ENCODE data around the gene ZNF428. TPM values are rescaled to one million over a fixed set of nuclear protein-coding genes. Genes with fewer than 3 reads are reported as not detected.

The ZNF428 gene
- total RNA-seq, 1 experiment from 2014 or later, result 39.6 TPM

DNA sequence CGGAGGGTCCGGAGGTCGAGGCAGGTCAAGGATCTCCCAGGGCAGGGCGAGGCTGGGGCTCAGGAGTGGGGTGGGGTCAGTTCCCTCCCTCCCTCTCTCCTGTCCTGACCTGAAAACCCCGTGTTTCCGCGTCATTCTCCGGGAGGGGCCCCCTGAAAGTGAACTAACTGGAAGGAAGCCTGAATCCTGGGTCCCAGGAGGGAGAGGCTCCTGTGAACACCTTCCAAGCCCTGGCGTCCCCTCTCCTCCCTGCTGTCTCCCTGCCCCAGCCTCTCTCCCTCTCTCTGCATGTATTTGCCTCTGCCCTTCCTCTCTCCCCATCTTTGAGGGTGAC lies 21.0 kb upstream of the ZNF428 start:
- RAD21 ChIA-PET (ENCODE audit: low non-redundant PET in 1 of 2, low total read pairs in 2 of 2, uncharacterized antibody in 2 of 2, unreplicated experiment in 2 of 2), result no interaction called here
- BruUV-seq (replicated peaks), result no TSS peak
- H3K9me3 ChIP-seq (ENCODE audit: control insufficient read depth in 1 of 2, insufficient read depth in 1 of 2, low read depth in 1 of 2, low read length in 2 of 2), result no peaks in the 10 kb centered on the region
- CTCF ChIA-PET, result no interaction called here
- ATAC-seq (no peak), DNase-seq (ENCODE audit: low read depth, low spot score) (no peak)
- H3K4me1 ChIP-seq (ENCODE audit: control insufficient read depth in 1 of 2, insufficient read depth in 2 of 2, low read length in 2 of 2), result peaks cover 14 to 30% of the 10 kb centered on the region in 2 experiments
- H2AFZ ChIP-seq (ENCODE audit: low read depth, low read length, poor library complexity, severe bottlenecking), result no peak overlapping the region
- peak overlapping the region; percentile 40; the same call in 1 of the 2 replicates for H3K27ac ChIP-seq (ENCODE audit: low read depth, low read length)
- intact Hi-C loops (cut with micrococcal nuclease), result no loop called here
- H3K9me2 ChIP-seq (ENCODE audit: insufficient read depth), result no peaks in the 10 kb centered on the region
- H3K79me2 ChIP-seq (ENCODE audit: insufficient read depth, low read length), result no peaks in the 10 kb centered on the region
- H3K4me3 ChIP-seq (replicated peaks in 1 of 2; ENCODE audit: low read depth in 1 of 2, low read length in 2 of 2), result peak overlapping the region; percentile 48 to 52
- peaks cover 7% of the 10 kb centered on the region; the same call in 1 of the 2 replicates for H3K27me3 ChIP-seq (ENCODE audit: insufficient read depth, low read length)
- POLR2A ChIA-PET, result no interaction called here
- no peaks in the 10 kb centered on the region for H4K20me1 ChIP-seq (ENCODE audit: insufficient read depth)
- peak overlapping the region; percentile 35; the same call in 1 of the 2 replicates for H3K9ac ChIP-seq (ENCODE audit: low read length)
- TF ChIP-seq, protein P1, sequence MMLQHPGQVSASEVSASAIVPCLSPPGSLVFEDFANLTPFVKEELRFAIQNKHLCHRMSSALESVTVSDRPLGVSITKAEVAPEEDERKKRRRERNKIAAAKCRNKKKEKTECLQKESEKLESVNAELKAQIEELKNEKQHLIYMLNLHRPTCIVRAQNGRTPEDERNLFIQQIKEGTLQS (IDR thresholded peaks at IDR 0.05), result no peak
- TF ChIP-seq FOSL1 (IDR thresholded peaks at IDR 0.05; ENCODE audit: low read depth) (no peak), CBX3 (IDR thresholded peaks at IDR 0.05; ENCODE audit: low read depth) (no peak)
- no peaks in the 10 kb centered on the region for H3K36me3 ChIP-seq (ENCODE audit: control insufficient read depth in 1 of 2, insufficient read depth in 2 of 2, low read length in 2 of 2)
- H3K4me2 ChIP-seq (ENCODE audit: low read length), result peak overlapping the region; percentile 83

DNA sequence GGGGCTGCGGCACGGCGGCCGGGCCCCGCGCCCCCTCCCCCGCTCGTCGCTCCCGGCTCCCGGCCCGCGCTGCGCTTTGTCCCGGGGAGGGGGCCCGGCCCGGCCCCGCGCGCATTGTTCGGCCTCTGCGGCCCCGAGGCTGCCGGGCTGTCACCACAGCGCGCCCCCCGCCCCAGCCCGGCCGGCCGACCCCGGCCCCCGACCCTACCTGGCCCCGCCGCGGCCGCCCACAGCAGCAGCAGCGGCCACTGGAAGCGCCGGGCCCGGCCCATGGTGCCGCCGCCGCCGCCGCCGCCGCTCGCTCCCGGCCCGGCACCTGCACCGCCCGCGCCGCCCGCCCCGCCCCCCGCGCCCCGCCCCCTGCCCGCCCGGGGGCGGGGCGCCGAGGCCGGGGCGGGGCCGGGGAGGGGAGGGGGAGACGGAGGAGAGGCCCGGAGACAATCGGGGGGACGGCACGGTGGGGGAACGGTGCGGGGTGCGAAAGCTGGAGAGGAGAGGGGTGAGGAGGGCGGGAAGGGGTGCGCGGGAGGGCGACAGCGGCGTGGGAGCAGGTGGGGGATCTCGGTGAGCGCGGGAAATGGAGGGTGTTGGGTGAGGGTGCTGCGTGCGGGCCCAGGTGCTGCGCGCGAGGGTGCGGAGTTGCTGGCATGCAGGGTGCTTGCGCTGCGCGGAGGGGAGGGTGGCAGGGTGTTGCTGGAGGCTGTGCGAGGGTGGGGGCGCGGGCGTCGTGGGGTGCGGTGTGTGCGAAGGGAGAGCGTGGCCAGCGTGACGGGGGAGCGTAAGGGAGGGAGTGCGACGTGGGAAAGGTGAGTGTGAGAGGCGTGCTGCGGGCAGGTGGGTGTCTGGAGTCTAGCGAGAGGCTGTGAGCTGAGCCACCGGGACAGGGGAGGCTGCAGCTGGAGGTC lies 20.3 kb upstream of the ZNF428 start, which contains the start of gene CADM4:
CADM4 (minus strand) TSS at position 332 of the 905 bp plus-strand sequence; CDS start at position 272, 60 bp downstream.
- ChIA-PET RAD21 (ENCODE audit: low non-redundant PET in 1 of 2, low total read pairs in 2 of 2, uncharacterized antibody in 2 of 2, unreplicated experiment in 2 of 2) (no interaction called here), CTCF (no interaction called here), POLR2A (no interaction called here)
- no peak within 1 kb of the TSS for H2AFZ ChIP-seq (ENCODE audit: low read depth, low read length, poor library complexity, severe bottlenecking)
- intact Hi-C loops (cut with micrococcal nuclease), result no loop called here
- H3K36me3 ChIP-seq (ENCODE audit: control insufficient read depth in 1 of 2, insufficient read depth in 2 of 2, low read length in 2 of 2), result no peaks in the 10 kb centered on the region
- TF ChIP-seq ZNF274 (IDR thresholded peaks at IDR 0.05; ENCODE audit: low read depth, low read length) (no peak), FOSL1 (IDR thresholded peaks at IDR 0.05; ENCODE audit: low read depth) (no peak), SP1 (IDR thresholded peaks at IDR 0.05; ENCODE audit: low read depth) (no peak), JUND (IDR thresholded peaks at IDR 0.05) (no peak), TCF7L2 (IDR thresholded peaks at IDR 0.05; ENCODE audit: borderline replicate concordance, extremely low read depth, insufficient read depth, insufficient read length) (no peak), RAD21 (IDR thresholded peaks at IDR 0.05; ENCODE audit: low read depth) (no peak), ZFX (IDR thresholded peaks at IDR 0.05) (0 out of 2 replicates have a peak, but pooled peaks have one; percentile 34), ELF1 (IDR thresholded peaks at IDR 0.05; ENCODE audit: borderline replicate concordance, low read depth) (no peak), CEBPB (IDR thresholded peaks at IDR 0.05; ENCODE audit: low read depth) (no peak)
- TF ChIP-seq, protein P2, sequence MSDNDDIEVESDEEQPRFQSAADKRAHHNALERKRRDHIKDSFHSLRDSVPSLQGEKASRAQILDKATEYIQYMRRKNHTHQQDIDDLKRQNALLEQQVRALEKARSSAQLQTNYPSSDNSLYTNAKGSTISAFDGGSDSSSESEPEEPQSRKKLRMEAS (IDR thresholded peaks at IDR 0.05), result peak; percentile 42; the same call in 1 of the 2 replicates
- BruUV-seq (replicated peaks), result no TSS peak
- H4K20me1 ChIP-seq (ENCODE audit: insufficient read depth), result no peaks in the 10 kb centered on the region
- peak within 1 kb of the TSS; percentile 84 for H3K4me2 ChIP-seq (ENCODE audit: low read length)
- peak within 1 kb of the TSS; percentile 53 for H3K9ac ChIP-seq (ENCODE audit: low read length)
- peak within 1 kb of the TSS; percentile 40; the same call in 1 of the 2 replicates for H3K27ac ChIP-seq (ENCODE audit: low read depth, low read length)
- peaks cover 7% of the 10 kb centered on the region; the same call in 1 of the 2 replicates for H3K27me3 ChIP-seq (ENCODE audit: insufficient read depth, low read length)
- H3K9me2 ChIP-seq (ENCODE audit: insufficient read depth), result no peaks in the 10 kb centered on the region
- no peak for DNase-seq (ENCODE audit: low read depth, low spot score)
- H3K79me2 ChIP-seq (ENCODE audit: insufficient read depth, low read length), result no peaks in the 10 kb centered on the region
- peaks cover 14 to 34% of the 10 kb centered on the region in 2 experiments for H3K4me1 ChIP-seq (ENCODE audit: control insufficient read depth in 1 of 2, insufficient read depth in 2 of 2, low read length in 2 of 2)
- H3K4me3 ChIP-seq (replicated peaks in 1 of 2; ENCODE audit: low read depth in 1 of 2, low read length in 2 of 2), result peak within 1 kb of the TSS; percentile 49 to 62
- H3K9me3 ChIP-seq (ENCODE audit: control insufficient read depth in 1 of 2, insufficient read depth in 1 of 2, low read depth in 1 of 2, low read length in 2 of 2), result no peaks in the 10 kb centered on the region
- peak; percentile 84 for ATAC-seq

Data from HCT116 (cell line).